ENCODE data around the gene PDE6B.
"Not testable (repeated sequence)": the region's sequence is repeated elsewhere in the genome, so short reads cannot be mapped to it uniquely, and the experiment has no call there.

Gene PDE6B

GRCh38 chr4:583820-584219 lies 41.6 kb upstream of the PDE6B start:
- Histone ChIP-seq H3K36me3 (ENCODE audit: control insufficient read depth in 1 of 2, insufficient read depth in 2 of 2, low read length in 2 of 2) (no peaks in the 10 kb centered on the region), H3K27ac (ENCODE audit: low read depth, low read length) (no peak overlapping the region), H3K9me3 (ENCODE audit: control insufficient read depth in 1 of 2, low read length in 2 of 2) (peaks cover 0 to 7% of the 10 kb centered on the region in 2 donors), H3K27me3 (ENCODE audit: control insufficient read depth in 1 of 2, insufficient read depth in 2 of 2, low read length in 2 of 2) (peaks cover 16 to 20% of the 10 kb centered on the region in 2 donors), H3K4me1 (ENCODE audit: control insufficient read depth in 1 of 2, insufficient read depth in 2 of 2, low read length in 2 of 2) (no peaks in the 10 kb centered on the region), H3K4me3 (ENCODE audit: low read depth in 1 of 2, low read length in 2 of 2) (no peak overlapping the region), H3K9ac (ENCODE audit: low read depth in 1 of 2, low read length in 2 of 2) (no peak overlapping the region)

- H3K9me3 ChIP-seq (ENCODE audit: control insufficient read depth in 1 of 2, low read length in 2 of 2) = peaks cover 0 to 7% of the 10 kb centered on the region in 2 donors
- H3K9ac ChIP-seq (ENCODE audit: low read depth in 1 of 2, low read length in 2 of 2) = no peak overlapping the region
- H3K27me3 ChIP-seq (ENCODE audit: control insufficient read depth in 1 of 2, insufficient read depth in 2 of 2, low read length in 2 of 2) = peaks cover 4% of the 10 kb centered on the region in 2 donors
- no peaks in the 10 kb centered on the region for H3K36me3 ChIP-seq (ENCODE audit: control insufficient read depth in 1 of 2, insufficient read depth in 2 of 2, low read length in 2 of 2)
- H3K27ac ChIP-seq (ENCODE audit: low read depth, low read length) = no peak overlapping the region
- H3K4me3 ChIP-seq (ENCODE audit: low read depth in 1 of 2, low read length in 2 of 2) = no peak overlapping the region
- no peaks in the 10 kb centered on the region for H3K4me1 ChIP-seq (ENCODE audit: control insufficient read depth in 1 of 2, insufficient read depth in 2 of 2, low read length in 2 of 2)
Observed at GRCh38 chr4:587671-588350, 37.6 kb upstream of the PDE6B start.

DNA sequence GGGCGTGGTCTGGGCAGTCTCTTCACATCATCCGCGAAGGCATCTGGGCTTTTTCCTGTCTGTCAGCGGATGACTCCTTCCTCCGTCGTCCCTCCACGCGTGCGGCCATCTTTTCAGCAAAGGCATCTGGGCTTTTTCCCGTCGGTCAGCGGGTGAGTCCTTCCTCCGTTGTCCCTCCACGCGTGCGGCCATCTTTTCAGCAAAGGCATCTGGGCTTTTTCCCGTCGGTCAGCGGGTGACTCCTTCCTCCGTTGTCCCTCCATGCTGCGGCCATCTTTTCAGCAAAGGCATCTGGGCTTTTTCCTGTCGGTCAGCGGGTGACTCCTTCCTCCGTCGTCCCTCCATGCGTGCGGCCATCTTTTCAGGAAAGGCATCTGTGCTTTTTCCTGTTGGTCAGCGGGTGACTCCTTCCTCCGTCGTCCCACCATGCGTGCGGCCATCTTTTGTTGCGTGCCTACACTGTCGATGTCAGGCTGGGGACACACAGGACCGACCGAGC lies 37.0 kb upstream of the PDE6B start:
- Histone ChIP-seq H3K36me3 (ENCODE audit: control insufficient read depth in 1 of 2, insufficient read depth in 2 of 2, low read length in 2 of 2) (no peaks in the 10 kb centered on the region), H3K9me3 (ENCODE audit: control insufficient read depth in 1 of 2, low read length in 2 of 2) (peaks cover 0 to 7% of the 10 kb centered on the region in 2 donors), H3K4me3 (ENCODE audit: low read depth in 1 of 2, low read length in 2 of 2) (no peak overlapping the region), H3K9ac (ENCODE audit: low read depth in 1 of 2, low read length in 2 of 2) (no peak overlapping the region), H3K4me1 (ENCODE audit: control insufficient read depth in 1 of 2, insufficient read depth in 2 of 2, low read length in 2 of 2) (no peaks in the 10 kb centered on the region), H3K27me3 (ENCODE audit: control insufficient read depth in 1 of 2, insufficient read depth in 2 of 2, low read length in 2 of 2) (peaks cover 4% of the 10 kb centered on the region in 2 donors), H3K27ac (ENCODE audit: low read depth, low read length) (no peak overlapping the region)

- Histone ChIP-seq H3K9ac (ENCODE audit: low read depth in 1 of 2, low read length in 2 of 2) (no peak overlapping the region), H3K4me1 (ENCODE audit: control insufficient read depth in 1 of 2, insufficient read depth in 2 of 2, low read length in 2 of 2) (no peaks in the 10 kb centered on the region), H3K27ac (ENCODE audit: low read depth, low read length) (no peak overlapping the region), H3K36me3 (ENCODE audit: control insufficient read depth in 1 of 2, insufficient read depth in 2 of 2, low read length in 2 of 2) (no peaks in the 10 kb centered on the region), H3K9me3 (ENCODE audit: control insufficient read depth in 1 of 2, low read length in 2 of 2) (peaks cover 0 to under 1% of the 10 kb centered on the region in 2 donors), H3K27me3 (ENCODE audit: control insufficient read depth in 1 of 2, insufficient read depth in 2 of 2, low read length in 2 of 2) (peaks cover 4% of the 10 kb centered on the region in 2 donors), H3K4me3 (ENCODE audit: low read depth in 1 of 2, low read length in 2 of 2) (no peak overlapping the region)
Observed at GRCh38 chr4:589219-589963, 36.0 kb upstream of the PDE6B start.

DNA sequence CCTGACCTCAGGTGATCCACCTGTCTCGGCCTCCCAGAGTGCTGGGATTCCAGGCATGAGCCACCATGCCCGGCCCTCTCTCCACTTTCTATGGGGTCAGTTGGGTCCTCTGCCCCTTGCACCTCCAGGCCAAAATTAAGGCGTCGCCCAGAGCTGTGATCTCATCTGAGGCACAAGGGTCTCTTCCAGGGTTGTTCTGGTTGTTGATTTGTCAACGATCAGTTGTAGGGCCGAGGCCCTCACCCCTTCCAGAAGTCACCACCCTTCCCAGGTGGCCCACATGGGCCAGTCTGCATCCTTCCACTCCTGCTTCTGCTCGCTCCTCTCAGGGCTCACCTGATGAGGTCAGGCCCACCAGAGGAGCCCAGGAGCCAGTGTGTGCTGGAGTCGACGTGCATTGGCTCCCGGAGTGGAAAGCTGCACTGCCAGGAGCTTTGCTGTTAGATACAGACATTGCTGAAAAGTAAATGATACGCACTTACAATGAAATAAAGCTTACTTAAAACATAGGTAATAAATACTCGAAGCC lies 35.0 kb upstream of the PDE6B start:
- Histone ChIP-seq H3K9ac (ENCODE audit: low read depth in 1 of 2, low read length in 2 of 2) (no peak overlapping the region), H3K36me3 (ENCODE audit: control insufficient read depth in 1 of 2, insufficient read depth in 2 of 2, low read length in 2 of 2) (no peaks in the 10 kb centered on the region), H3K27ac (ENCODE audit: low read depth, low read length) (no peak overlapping the region), H3K4me3 (ENCODE audit: low read depth in 1 of 2, low read length in 2 of 2) (no peak overlapping the region), H3K27me3 (ENCODE audit: control insufficient read depth in 1 of 2, insufficient read depth in 2 of 2, low read length in 2 of 2) (peaks cover 4% of the 10 kb centered on the region in 2 donors), H3K4me1 (ENCODE audit: control insufficient read depth in 1 of 2, insufficient read depth in 2 of 2, low read length in 2 of 2) (no peaks in the 10 kb centered on the region), H3K9me3 (ENCODE audit: control insufficient read depth in 1 of 2, low read length in 2 of 2) (no peaks in the 10 kb centered on the region)

- H3K27ac ChIP-seq (ENCODE audit: low read depth, low read length); H3K9ac ChIP-seq (ENCODE audit: low read depth in 1 of 2, low read length in 2 of 2); H3K4me1 ChIP-seq (ENCODE audit: control insufficient read depth in 1 of 2, insufficient read depth in 2 of 2, low read length in 2 of 2); H3K27me3 ChIP-seq (ENCODE audit: control insufficient read depth in 1 of 2, insufficient read depth in 2 of 2, low read length in 2 of 2); H3K4me3 ChIP-seq (ENCODE audit: low read depth in 1 of 2, low read length in 2 of 2); H3K9me3 ChIP-seq (ENCODE audit: control insufficient read depth in 1 of 2, low read length in 2 of 2); H3K36me3 ChIP-seq (ENCODE audit: control insufficient read depth in 1 of 2, insufficient read depth in 2 of 2, low read length in 2 of 2): not testable (repeated sequence)
Observed at GRCh38 chr4:592178-592577, 33.2 kb upstream of the PDE6B start.

GRCh38 chr4:592825-593520 lies 32.4 kb upstream of the PDE6B start:
- Histone ChIP-seq H3K4me3 (ENCODE audit: low read depth in 1 of 2, low read length in 2 of 2) (no peak overlapping the region), H3K4me1 (ENCODE audit: control insufficient read depth in 1 of 2, insufficient read depth in 2 of 2, low read length in 2 of 2) (no peaks in the 10 kb centered on the region), H3K27me3 (ENCODE audit: control insufficient read depth in 1 of 2, insufficient read depth in 2 of 2, low read length in 2 of 2) (no peaks in the 10 kb centered on the region), H3K27ac (ENCODE audit: low read depth, low read length) (no peak overlapping the region), H3K9ac (ENCODE audit: low read depth in 1 of 2, low read length in 2 of 2) (no peak overlapping the region), H3K9me3 (ENCODE audit: control insufficient read depth in 1 of 2, low read length in 2 of 2) (no peaks in the 10 kb centered on the region), H3K36me3 (ENCODE audit: control insufficient read depth in 1 of 2, insufficient read depth in 2 of 2, low read length in 2 of 2) (no peaks in the 10 kb centered on the region)

- no peak overlapping the region for H3K9ac ChIP-seq (ENCODE audit: low read depth in 1 of 2, low read length in 2 of 2)
- H3K27me3 ChIP-seq (ENCODE audit: control insufficient read depth in 1 of 2, insufficient read depth in 2 of 2, low read length in 2 of 2) = no peaks in the 10 kb centered on the region
- H3K36me3 ChIP-seq (ENCODE audit: control insufficient read depth in 1 of 2, insufficient read depth in 2 of 2, low read length in 2 of 2) = no peaks in the 10 kb centered on the region
- H3K27ac ChIP-seq (ENCODE audit: low read depth, low read length) = no peak overlapping the region
- no peak overlapping the region for H3K4me3 ChIP-seq (ENCODE audit: low read depth in 1 of 2, low read length in 2 of 2)
- no peaks in the 10 kb centered on the region for H3K9me3 ChIP-seq (ENCODE audit: control insufficient read depth in 1 of 2, low read length in 2 of 2)
- peaks cover 0 to 6% of the 10 kb centered on the region in 2 donors for H3K4me1 ChIP-seq (ENCODE audit: control insufficient read depth in 1 of 2, insufficient read depth in 2 of 2, low read length in 2 of 2)
Observed at GRCh38 chr4:598925-599324, 26.4 kb upstream of the PDE6B start.

- Histone ChIP-seq H3K4me1 (ENCODE audit: control insufficient read depth in 1 of 2, insufficient read depth in 2 of 2, low read length in 2 of 2) (peaks cover 0 to 6% of the 10 kb centered on the region in 2 donors), H3K9me3 (ENCODE audit: control insufficient read depth in 1 of 2, low read length in 2 of 2) (no peaks in the 10 kb centered on the region), H3K36me3 (ENCODE audit: control insufficient read depth in 1 of 2, insufficient read depth in 2 of 2, low read length in 2 of 2) (no peaks in the 10 kb centered on the region), H3K9ac (ENCODE audit: low read depth in 1 of 2, low read length in 2 of 2) (no peak overlapping the region), H3K27ac (ENCODE audit: low read depth, low read length) (no peak overlapping the region), H3K27me3 (ENCODE audit: control insufficient read depth in 1 of 2, insufficient read depth in 2 of 2, low read length in 2 of 2) (no peaks in the 10 kb centered on the region), H3K4me3 (ENCODE audit: low read depth in 1 of 2, low read length in 2 of 2) (no peak overlapping the region)
Observed at GRCh38 chr4:600166-600565, 25.2 kb upstream of the PDE6B start.

Measured in duodenal mucosa (tissue), 2 donors.